Uterus (tissue), 2 donors: Measurements from ENCODE around the gene TMPRSS9.

ENCODE experiments used
- POLR2A ChIP-seq, 2 donors: fragments of 450-650 bp; IDR thresholded peaks; one replicate each; pipeline ENCODE4 v1.6.1; 2016; ENCODE audit warnings: antibody characterized with exemption in 2 of 2, mild to moderate bottlenecking in 1 of 2, moderate library complexity in 1 of 2
- TF ChIP-seq, protein P1 (sequence below), 4 experiments: fragments of 200-600 bp in 2 of 4; fragments of 450-650 bp in 2 of 4; sonication (generic) in 2 of 4; IDR thresholded peaks; one replicate each; pipeline ENCODE4 v1.5.1; 2016 to 2019; ENCODE audit warnings: antibody characterized with exemption in 4 of 4, mild to moderate bottlenecking in 2 of 4, moderate library complexity in 1 of 4

DNA sequence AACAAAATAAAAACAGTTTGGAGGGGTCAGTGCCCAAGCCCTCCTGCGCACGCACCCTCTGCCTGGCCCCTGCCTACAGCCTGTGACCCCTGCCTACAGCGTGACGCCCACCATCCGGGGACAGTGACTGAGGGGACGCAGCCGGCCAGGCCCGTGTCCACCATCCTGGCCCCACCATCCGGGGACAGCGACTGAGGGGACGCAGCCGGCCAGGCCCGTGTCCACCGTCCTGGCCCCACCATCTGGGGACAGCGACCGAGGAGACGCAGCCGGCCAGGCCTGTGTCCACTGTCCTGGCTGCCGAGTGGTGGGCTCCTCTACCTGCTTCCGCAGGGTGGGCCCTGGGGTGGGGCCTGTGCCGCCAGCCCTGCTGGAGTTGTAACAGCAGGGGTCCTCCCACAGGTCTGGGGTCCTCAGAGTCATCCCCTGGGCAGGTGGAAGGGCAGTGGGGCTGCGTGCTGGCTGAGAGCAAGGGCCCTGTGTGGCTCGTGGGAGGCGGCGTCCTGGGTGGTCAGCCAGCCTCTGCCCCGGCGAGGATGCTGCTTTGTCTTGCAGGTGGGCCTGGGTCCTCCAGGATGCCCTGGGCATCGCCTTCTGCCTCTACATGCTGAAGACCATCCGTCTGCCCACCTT lies 17.3 kb upstream of the TMPRSS9 start:
- no peak for TF ChIP-seq POLR2A (IDR thresholded peaks at IDR 0.05)
- TF ChIP-seq, protein P1, sequence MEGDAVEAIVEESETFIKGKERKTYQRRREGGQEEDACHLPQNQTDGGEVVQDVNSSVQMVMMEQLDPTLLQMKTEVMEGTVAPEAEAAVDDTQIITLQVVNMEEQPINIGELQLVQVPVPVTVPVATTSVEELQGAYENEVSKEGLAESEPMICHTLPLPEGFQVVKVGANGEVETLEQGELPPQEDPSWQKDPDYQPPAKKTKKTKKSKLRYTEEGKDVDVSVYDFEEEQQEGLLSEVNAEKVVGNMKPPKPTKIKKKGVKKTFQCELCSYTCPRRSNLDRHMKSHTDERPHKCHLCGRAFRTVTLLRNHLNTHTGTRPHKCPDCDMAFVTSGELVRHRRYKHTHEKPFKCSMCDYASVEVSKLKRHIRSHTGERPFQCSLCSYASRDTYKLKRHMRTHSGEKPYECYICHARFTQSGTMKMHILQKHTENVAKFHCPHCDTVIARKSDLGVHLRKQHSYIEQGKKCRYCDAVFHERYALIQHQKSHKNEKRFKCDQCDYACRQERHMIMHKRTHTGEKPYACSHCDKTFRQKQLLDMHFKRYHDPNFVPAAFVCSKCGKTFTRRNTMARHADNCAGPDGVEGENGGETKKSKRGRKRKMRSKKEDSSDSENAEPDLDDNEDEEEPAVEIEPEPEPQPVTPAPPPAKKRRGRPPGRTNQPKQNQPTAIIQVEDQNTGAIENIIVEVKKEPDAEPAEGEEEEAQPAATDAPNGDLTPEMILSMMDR (IDR thresholded peaks at IDR 0.05): no peak
